Middle frontal gyrus (tissue), 1 donor: ENCODE data around the gene GRK1.
"Not testable (repeated sequence)": the region's sequence is repeated elsewhere in the genome, so short reads cannot be mapped to it uniquely, and the experiment has no call there.

ENCODE experiments used
- DNase-seq: peaks from one replicate; pipeline ENCODE4 v3.0.0-alpha.2; 2015; ENCODE audit warnings: low spot score; ENCODE audit errors: extremely low spot score

Gene GRK1

GRCh38 chr13:113664751-113665596, 2.0 kb upstream of the GRK1 start:
- no peak for DNase-seq

GRCh38 chr13:113665597-113666328, 1.3 kb upstream of the GRK1 start:
- DNase-seq = no peak

GRCh38 chr13:113666329-113666670, 719 bp upstream of the GRK1 start:
- DNase-seq = no peak

DNA sequence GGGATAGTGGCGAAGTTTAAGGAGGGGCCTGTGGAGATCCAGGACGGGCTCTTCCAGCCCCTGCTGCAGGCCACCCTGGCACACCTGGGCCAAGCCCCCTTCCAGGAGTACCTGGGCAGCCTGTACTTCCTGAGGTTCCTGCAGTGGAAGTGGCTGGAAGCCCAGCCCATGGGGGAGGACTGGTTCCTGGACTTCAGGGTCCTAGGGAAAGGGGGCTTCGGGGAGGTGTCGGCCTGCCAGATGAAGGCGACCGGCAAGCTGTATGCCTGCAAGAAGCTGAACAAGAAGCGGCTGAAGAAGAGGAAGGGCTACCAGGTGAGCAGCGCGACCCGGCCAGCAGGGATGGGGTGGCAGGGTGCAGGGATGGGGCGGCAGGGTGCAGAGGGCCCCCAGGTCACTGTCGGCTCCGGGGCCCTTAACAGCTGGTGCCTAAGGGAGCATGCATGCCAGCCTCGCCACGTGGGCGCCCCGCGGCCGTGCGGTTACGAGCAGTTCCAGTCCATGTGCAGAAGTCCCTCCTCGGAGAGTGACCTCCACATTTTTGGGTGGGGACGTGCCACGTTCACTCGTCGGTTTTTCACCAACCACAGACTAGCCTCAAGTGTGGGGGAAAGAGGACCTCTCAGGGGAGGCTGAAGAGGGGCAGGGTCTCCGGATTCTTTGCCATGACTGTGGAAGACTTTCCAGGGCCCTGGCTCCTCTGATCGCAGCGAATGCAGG, 912 bp downstream of the GRK1 start:
- no peak for DNase-seq

GRCh38 chr13:113668491-113668971, 1.5 kb downstream of the GRK1 start:
- DNase-seq = no peak

- no peak for DNase-seq
Observed at GRCh38 chr13:113669231-113669754, 2.3 kb downstream of the GRK1 start.

- DNase-seq = no peak
Observed at GRCh38 chr13:113669755-113670341, 2.8 kb downstream of the GRK1 start.

- DNase-seq = no peak
Observed at GRCh38 chr13:113670541-113670940, 3.5 kb downstream of the GRK1 start.

- DNase-seq = no peak
Observed at GRCh38 chr13:113671066-113672001, 4.3 kb downstream of the GRK1 start.

- no peak for DNase-seq
Observed at GRCh38 chr13:113672002-113672651, 5.1 kb downstream of the GRK1 start.

- no peak for DNase-seq
Observed at GRCh38 chr13:113722921-113723320, 55.9 kb downstream of the GRK1 start.

DNA sequence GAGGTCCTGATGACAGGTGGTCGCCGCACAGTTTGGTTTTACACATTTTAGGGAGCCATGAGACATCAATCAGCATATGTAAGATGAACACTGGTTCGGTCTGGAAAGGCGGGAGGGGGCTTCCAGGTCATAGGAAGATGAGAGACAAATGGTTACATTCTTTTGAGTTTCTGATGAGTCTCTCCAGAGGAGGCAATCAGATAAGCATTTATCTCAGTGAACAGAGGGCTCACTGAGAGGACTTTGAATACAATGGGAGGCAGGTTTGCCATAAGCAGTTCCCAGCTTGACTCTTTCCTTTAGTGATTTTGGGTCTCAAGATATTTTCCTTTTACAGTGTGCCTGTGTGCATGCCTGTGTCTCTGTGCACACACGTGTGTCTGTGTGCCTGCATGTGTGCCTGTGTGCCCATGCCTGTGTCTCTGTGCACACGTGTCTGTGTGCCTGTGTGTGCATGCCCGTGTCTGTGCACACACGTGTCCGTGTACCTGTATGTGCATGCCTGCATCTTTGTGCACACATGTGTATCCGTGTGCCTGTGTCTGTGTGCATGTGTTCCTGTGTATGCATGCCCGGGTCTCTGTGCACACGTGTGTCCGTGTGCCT, 56.5 kb downstream of the GRK1 start:
- no peak for DNase-seq

DNA sequence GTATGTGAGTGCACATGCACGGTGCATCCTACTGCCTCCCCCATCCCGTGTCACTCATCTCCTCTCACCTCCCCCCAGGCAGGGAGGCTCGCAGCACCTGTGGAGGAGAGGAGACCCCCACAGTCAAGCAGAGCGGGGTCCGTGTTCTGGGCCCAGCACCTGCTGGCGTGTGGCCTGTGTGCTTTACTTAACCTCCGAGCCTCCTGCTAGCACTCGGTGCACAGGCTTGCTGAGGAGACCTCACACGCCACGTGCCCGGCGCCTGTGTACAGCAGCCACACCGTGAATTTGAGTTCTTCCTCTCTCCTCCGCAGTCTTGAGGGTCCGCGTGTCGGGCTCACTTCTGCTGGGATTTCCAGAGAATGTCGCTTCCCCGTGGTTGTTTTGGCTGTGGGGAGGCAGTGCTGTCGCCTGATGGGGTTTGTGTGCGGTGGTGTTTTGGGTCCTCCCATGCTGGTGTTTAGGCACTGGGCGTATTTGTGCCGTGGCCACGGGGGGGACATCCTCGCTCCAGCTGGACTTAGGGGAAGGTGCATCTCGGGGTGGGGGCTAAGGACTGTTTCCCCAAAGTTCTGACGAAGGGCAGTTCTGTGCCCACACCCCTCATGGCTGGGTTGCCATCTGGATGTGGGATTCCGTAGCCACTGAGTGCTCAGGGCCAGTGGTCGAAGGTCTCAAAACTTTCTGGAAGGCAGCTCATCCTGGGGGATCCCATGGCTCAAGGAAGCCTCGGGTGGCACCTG, 57.2 kb downstream of the GRK1 start:
- no peak for DNase-seq

DNA sequence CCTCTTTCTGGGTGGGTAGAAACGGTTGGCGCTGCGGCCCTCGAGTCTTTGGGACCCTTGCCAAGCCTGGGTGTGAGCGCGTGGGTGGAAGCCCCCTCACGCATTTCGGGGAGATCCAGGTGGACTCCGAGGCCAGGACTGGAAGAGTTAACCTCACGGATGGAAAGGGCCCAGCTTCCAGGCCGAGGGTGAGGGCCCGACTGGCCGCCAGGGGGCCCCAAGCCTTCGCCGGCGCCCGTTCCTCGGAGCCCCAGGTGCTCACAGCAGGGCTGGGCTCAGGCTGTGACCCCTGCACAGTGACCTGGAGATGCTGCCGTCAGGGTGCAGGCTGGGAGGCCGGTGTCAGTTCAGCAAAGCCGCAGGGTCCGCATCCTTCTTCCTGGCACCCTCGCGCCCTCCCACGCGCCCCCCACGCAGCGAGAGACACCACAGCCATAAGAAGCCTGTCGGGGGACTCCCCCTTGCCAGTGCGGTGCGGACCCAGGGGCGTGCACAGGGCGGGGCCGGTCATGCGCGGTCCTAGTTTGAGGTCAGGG, 57.8 kb downstream of the GRK1 start:
- DNase-seq = no peak

GRCh38 chr13:113725329-113726105, 58.5 kb downstream of the GRK1 start:
- DNase-seq = not testable (repeated sequence)

DNA sequence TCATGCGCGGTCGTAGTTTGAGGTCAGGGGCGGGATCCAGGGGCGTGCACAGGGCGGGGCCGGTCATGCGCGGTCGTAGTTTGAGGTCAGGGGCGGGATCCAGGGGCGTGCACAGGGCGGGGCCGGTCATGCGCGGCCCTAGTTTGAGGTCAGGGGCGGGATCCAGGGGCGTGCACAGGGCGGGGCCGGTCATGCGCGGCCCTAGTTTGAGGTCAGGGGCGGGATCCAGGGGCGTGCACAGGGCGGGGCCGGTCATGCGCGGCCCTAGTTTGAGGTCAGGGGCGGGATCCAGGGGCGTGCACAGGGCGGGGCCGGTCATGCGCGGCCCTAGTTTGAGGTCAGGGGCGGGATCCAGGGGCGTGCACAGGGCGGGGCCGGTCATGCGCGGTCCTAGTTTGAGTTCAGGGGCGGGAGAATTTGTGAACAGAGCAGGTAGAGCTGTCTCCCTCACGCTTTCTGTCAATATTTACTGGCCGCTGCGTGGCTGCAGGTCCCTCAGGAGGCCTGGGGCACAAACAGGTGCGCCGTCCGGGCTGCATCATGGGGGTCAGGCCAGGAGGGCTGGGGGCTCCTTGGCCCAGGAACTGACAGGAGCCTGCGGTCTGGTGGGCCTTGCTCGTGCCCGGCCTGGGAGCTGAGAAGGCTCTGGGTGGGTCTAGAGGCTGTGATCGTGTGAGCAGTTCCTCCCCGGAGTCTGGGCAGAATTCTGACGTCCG, 59.2 kb downstream of the GRK1 start:
- DNase-seq = not testable (repeated sequence)

DNA sequence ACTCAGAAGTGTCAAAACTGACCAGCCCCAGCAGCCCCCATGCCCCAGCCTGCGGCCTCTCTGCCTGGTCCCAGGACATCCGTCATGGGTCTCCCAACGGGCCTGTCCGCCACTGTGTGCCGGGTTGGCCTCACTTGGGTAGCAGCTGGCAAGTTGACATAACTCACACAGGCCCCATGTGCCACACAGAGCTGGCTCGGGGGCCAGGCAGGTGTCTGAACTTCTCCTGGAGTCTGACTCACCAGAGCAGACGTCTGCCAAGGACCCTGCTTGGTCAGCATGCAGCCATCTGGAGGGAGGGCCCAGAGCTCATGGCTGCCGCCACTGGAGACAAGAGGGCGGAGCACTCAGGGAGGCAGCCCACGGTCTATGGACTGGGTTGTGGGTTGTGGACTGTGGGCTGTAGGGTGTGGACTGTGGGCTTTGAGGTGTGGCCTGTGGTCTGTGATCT, 60.0 kb downstream of the GRK1 start:
- no peak for DNase-seq
